Lower leg skin (tissue), 3 donors: ENCODE data around the gene ZBTB47.

Experiments used
- CTCF ChIP-seq, 3 donors: fragments of 450-650 bp; IDR thresholded peaks; one replicate each; pipeline ENCODE4 v1.5.1; 2016; ENCODE audit warnings: antibody characterized with exemption in 3 of 3, mild to moderate bottlenecking in 3 of 3, moderate library complexity in 2 of 3
- POLR2A ChIP-seq, 2 donors: fragments of 450-650 bp; IDR thresholded peaks; one replicate each; pipeline ENCODE4 v1.6.1; 2016 to 2017; ENCODE audit warnings: antibody characterized with exemption in 2 of 2, mild to moderate bottlenecking in 1 of 2, moderate library complexity in 1 of 2

GRCh38 chr3:42696356-42697288 is 43.1 kb downstream of the ZBTB47 start:
- TF ChIP-seq CTCF (IDR thresholded peaks at IDR 0.05), result no peak
- no peak for TF ChIP-seq POLR2A (IDR thresholded peaks at IDR 0.05)
